ENCODE results near the gene VARS2. TPM values are rescaled to one million over a fixed set of nuclear protein-coding genes. Genes with fewer than 3 reads are reported as not detected.
A peak's percentile ranks its signal among the peaks of the same experiment; 100 is the strongest.

The VARS2 gene
- total and polyA plus RNA-seq, 9 of the 15 experiments (the other 6 are each of a cell fraction or from before 2014, with no cell fraction given): 1.6 to 53.6 (median 29.9) TPM

DNA sequence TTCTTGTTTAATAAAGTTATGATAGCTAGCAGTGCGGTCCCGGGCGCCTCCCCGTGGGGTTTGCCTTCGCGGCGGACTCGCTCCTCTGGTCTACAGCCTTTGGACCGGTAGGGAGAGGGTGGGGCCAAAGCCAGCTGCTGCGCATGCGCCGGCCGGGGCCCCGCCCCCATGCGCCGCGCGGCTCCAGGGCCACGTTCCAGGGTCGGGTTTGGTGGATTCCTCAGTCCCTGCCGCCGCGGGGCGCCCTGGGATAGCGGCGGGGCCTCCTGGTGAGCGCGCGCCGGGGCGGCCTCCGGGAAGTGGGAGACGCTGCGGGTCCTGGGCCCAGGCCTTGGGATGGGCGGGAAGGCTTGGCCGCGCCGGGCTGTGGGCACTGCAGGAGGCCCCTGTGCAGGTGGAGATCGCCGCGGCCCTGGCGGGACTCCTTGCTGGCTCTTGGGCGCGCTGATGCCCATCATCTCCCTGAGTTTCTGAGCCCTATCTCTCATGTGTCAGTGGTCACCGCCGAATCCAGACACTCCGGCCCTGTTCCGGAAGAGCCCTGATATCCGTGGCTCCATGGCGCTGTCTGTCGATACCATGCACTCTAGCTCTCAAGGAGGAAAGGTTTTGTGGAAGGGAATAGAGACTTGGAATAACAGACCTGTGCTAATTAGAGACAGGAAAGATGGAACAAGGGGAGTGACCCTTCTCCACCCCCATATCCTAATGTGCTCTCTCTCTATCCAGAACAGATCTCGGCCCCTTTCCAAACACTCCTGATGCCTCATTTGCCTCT is at the start of gene VARS2 (continued):
- TF ChIP-seq HMGXB4 (CRISPR knock-in tag; IDR thresholded peaks at IDR 0.05): peak; percentile 72; the same call in 1 of the 2 replicates
- TF ChIP-seq ZNF740 (CRISPR knock-in tag; IDR thresholded peaks at IDR 0.05): no peak
- no peak for TF ChIP-seq ZNF740 (tag; IDR thresholded peaks at IDR 0.05)
- TF ChIP-seq GABPA (tag; conservative IDR thresholded peaks at IDR 0.05; ENCODE audit: low read depth): peak; percentile 58; the same call in 1 of the 2 replicates
- TF ChIP-seq, protein P1, sequence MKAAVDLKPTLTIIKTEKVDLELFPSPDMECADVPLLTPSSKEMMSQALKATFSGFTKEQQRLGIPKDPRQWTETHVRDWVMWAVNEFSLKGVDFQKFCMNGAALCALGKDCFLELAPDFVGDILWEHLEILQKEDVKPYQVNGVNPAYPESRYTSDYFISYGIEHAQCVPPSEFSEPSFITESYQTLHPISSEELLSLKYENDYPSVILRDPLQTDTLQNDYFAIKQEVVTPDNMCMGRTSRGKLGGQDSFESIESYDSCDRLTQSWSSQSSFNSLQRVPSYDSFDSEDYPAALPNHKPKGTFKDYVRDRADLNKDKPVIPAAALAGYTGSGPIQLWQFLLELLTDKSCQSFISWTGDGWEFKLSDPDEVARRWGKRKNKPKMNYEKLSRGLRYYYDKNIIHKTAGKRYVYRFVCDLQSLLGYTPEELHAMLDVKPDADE (conservative IDR thresholded peaks at IDR 0.05; ENCODE audit: control insufficient read depth, low read depth, low read length): no peak
- TF ChIP-seq AFF4 (CRISPR knock-in tag; IDR thresholded peaks at IDR 0.05): peak; percentile 30; the same call in 1 of the 2 replicates
- no peak for TF ChIP-seq CBX8 (IDR thresholded peaks at IDR 0.05; ENCODE audit: borderline replicate concordance, extremely low read depth, low read depth, low read length, poor library complexity, severe bottlenecking)
- no peak for TF ChIP-seq NR1H2 (CRISPR knock-in tag; IDR thresholded peaks at IDR 0.05)
- TF ChIP-seq GATAD2B (IDR thresholded peaks at IDR 0.05; ENCODE audit: borderline replicate concordance): no peak
- TF ChIP-seq, protein P2, sequence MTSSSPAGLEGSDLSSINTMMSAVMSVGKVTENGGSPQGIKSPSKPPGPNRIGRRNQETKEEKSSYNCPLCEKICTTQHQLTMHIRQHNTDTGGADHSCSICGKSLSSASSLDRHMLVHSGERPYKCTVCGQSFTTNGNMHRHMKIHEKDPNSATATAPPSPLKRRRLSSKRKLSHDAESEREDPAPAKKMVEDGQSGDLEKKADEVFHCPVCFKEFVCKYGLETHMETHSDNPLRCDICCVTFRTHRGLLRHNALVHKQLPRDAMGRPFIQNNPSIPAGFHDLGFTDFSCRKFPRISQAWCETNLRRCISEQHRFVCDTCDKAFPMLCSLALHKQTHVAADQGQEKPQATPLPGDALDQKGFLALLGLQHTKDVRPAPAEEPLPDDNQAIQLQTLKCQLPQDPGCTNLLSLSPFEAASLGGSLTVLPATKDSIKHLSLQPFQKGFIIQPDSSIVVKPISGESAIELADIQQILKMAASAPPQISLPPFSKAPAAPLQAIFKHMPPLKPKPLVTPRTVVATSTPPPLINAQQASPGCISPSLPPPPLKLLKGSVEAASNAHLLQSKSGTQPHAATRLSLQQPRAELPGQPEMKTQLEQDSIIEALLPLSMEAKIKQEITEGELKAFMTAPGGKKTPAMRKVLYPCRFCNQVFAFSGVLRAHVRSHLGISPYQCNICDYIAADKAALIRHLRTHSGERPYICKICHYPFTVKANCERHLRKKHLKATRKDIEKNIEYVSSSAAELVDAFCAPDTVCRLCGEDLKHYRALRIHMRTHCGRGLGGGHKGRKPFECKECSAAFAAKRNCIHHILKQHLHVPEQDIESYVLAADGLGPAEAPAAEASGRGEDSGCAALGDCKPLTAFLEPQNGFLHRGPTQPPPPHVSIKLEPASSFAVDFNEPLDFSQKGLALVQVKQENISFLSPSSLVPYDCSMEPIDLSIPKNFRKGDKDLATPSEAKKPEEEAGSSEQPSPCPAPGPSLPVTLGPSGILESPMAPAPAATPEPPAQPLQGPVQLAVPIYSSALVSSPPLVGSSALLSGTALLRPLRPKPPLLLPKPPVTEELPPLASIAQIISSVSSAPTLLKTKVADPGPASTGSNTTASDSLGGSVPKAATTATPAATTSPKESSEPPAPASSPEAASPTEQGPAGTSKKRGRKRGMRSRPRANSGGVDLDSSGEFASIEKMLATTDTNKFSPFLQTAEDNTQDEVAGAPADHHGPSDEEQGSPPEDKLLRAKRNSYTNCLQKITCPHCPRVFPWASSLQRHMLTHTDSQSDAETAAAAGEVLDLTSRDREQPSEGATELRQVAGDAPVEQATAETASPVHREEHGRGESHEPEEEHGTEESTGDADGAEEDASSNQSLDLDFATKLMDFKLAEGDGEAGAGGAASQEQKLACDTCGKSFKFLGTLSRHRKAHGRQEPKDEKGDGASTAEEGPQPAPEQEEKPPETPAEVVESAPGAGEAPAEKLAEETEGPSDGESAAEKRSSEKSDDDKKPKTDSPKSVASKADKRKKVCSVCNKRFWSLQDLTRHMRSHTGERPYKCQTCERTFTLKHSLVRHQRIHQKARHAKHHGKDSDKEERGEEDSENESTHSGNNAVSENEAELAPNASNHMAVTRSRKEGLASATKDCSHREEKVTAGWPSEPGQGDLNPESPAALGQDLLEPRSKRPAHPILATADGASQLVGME (CRISPR knock-in tag; IDR thresholded peaks at IDR 0.05): peak; percentile 70; the same call in 1 of the 2 replicates
- TF ChIP-seq ZNF239 (CRISPR knock-in tag; IDR thresholded peaks at IDR 0.05): no peak

All from K562 (cell line).